Suprapubic skin (tissue), 4 donors: ENCODE measurements around the gene CNN2.
A peak's percentile ranks its signal among the peaks of the same experiment; 100 is the strongest.

Source experiments
- CTCF ChIP-seq, 2 donors: fragments of 200-600 bp in 1 of 2; fragments of 450-650 bp in 1 of 2; sonication (generic) in 1 of 2; IDR thresholded peaks; one replicate each; pipeline ENCODE4 v1.5.1; 2016 to 2019; ENCODE audit warnings: antibody characterized with exemption in 2 of 2, mild to moderate bottlenecking in 1 of 2, moderate library complexity in 1 of 2
- POLR2A ChIP-seq, 2 donors: fragments of 450-650 bp; IDR thresholded peaks; one replicate each; pipeline ENCODE4 v1.6.1; 2017; ENCODE audit warnings: antibody characterized with exemption in 2 of 2, mild to moderate bottlenecking in 2 of 2, moderate library complexity in 2 of 2
- POLR2AphosphoS5 ChIP-seq, 3 donors: sonication (generic); formaldehyde crosslinking; IDR thresholded peaks; one replicate each; pipeline ENCODE4 v1.6.1; 2017; ENCODE audit warnings: antibody characterized with exemption in 3 of 3

- TF ChIP-seq POLR2AphosphoS5 (IDR thresholded peaks at IDR 0.05) = peak in 1 of 3 donors; percentile 37
- TF ChIP-seq CTCF (IDR thresholded peaks at IDR 0.05) = no peak
- no peak for TF ChIP-seq POLR2A (IDR thresholded peaks at IDR 0.05)
Observed at GRCh38 chr19:1040476-1041271, 14.3 kb downstream of the CNN2 start.
